ENCODE data around the gene CTSS.

- TF ChIP-seq EZH2 (IDR thresholded peaks at IDR 0.05; ENCODE audit: insufficient read depth, poor library complexity, severe bottlenecking) (no peak), EZH2phosphoT487 (IDR thresholded peaks at IDR 0.05; ENCODE audit: insufficient read depth, low read depth) (no peak)
These were observed 43.3 kb upstream of the CTSS start for GRCh38 chr1:150808846-150809245.
